Ovary (tissue), 9 donors: ENCODE data around the gene EXOG. TPM values are rescaled to one million over a fixed set of nuclear protein-coding genes. Genes with fewer than 3 reads are reported as not detected.

Source experiments
- DNase-seq, 5 donors: peaks; one replicate each; pipeline ENCODE4 v3.0.0-alpha.2; 2019 to 2020
- H3K27ac ChIP-seq, 2 donors: fragments of 200-600 bp; one replicate each; pipeline versions ENCODE4 v1.5.1 to v1.8.0; 2019 to 2022
- H3K27me3 ChIP-seq: fragments of 200-600 bp; one replicate; pipeline ENCODE4 v1.8.0; 2022
- H3K36me3 ChIP-seq: fragments of 200-600 bp; sonication (generic); one replicate; pipeline ENCODE4 v1.5.1; 2019
- H3K4me1 ChIP-seq: one replicate; pipeline ENCODE4 v1.8.1; 2013; ENCODE audit warnings: mild to moderate bottlenecking, moderate library complexity; ENCODE audit not compliant: insufficient read depth
- H3K4me3 ChIP-seq: fragments of 200-600 bp; sonication (generic); one replicate; pipeline ENCODE4 v1.5.1; 2017
- H3K9me3 ChIP-seq, 2 donors: fragments of 200-600 bp in 1 of 2; sonication (generic) in 1 of 2; one replicate each; pipeline versions ENCODE4 v1.5.1 to v1.8.1; 2013 to 2019; ENCODE audit warnings: mild to moderate bottlenecking in 1 of 2, moderate library complexity in 1 of 2
- CTCF ChIP-seq, 3 donors: fragments of 450-650 bp in 2 of 3; fragments of 200-600 bp in 1 of 3; IDR thresholded peaks; one replicate each; pipeline versions ENCODE4 v1.5.1 to v1.8.0; 2016 to 2022; ENCODE audit warnings: antibody characterized with exemption in 3 of 3, mild to moderate bottlenecking in 1 of 3
- EP300 ChIP-seq: sonication (generic); formaldehyde crosslinking; IDR thresholded peaks from one replicate; pipeline ENCODE4 v1.6.1; 2017; ENCODE audit warnings: antibody characterized with exemption
- POLR2A ChIP-seq: fragments of 450-650 bp; IDR thresholded peaks from one replicate; pipeline ENCODE4 v1.6.1; 2017; ENCODE audit warnings: antibody characterized with exemption, mild to moderate bottlenecking, moderate library complexity
- WGBS, 3 donors: extraction: QIAGEN DNeasy Blood & Tissue Kit in 1 of 3; methylation state at CpG; one replicate each; pipeline versions ENCODE4 v1.1.5 to v1.1.7; 2013 to 2017; 5-methylcytosine and 5-hydroxymethylcytosine counted together
- intact Hi-C, 4 donors: fragments of 100-400 bp; cut with DNase I; formaldehyde crosslinking; loops; one replicate each; pipeline versions ENCODE4 v1.11.0 to v1.15.1; 2022 to 2023
- polyA plus RNA-seq, 2 donors: library from polyadenylated mRNA; stranded (reverse); fragments of 200-250 nt in 1 of 2; fragments of 350-450 nt in 1 of 2; fragmentation: Illumina TruSeq in 1 of 2; extraction: RNeasy Lipid Tissue Mini Kit (QIAGEN cat#74804) in 1 of 2; gene quantifications; one replicate each; pipeline ENCODE4 v1.2.3, GENCODE V29; 2013 to 2014
- total RNA-seq, 7 donors: library from RNA; depleted of rRNA in 2 of 7; stranded (reverse); fragments of >200 nt in 2 of 7; fragmentation: NEBNext Ultra II Directional in 3 of 7; extraction: Animal tissue kit (Norgen Biotek cat#: 25700) in 3 of 7; gene quantifications; one replicate each; pipeline versions ENCODE4 v1.1.0 to v1.2.4, GENCODE V29; 2016 to 2023
- donor health status: DM: no; HTN: no; CAD: no; lungs with moderate emphysema.
- donor health status: DM: no; HTN: no; CAD: no.
- donor health status: Bipolar disorder and iron deficiency.
- donor health status: DM: yes; HTN: yes; CAD: no.
- donor health status: DM: no; HTN: no; CAD: no.
- donor health status: DM: yes; HTN: yes; CAD: no.

Gene EXOG
- total and polyA plus RNA-seq, 9 donors, result 5.4 to 14.8 (median 9.0) TPM

DNA sequence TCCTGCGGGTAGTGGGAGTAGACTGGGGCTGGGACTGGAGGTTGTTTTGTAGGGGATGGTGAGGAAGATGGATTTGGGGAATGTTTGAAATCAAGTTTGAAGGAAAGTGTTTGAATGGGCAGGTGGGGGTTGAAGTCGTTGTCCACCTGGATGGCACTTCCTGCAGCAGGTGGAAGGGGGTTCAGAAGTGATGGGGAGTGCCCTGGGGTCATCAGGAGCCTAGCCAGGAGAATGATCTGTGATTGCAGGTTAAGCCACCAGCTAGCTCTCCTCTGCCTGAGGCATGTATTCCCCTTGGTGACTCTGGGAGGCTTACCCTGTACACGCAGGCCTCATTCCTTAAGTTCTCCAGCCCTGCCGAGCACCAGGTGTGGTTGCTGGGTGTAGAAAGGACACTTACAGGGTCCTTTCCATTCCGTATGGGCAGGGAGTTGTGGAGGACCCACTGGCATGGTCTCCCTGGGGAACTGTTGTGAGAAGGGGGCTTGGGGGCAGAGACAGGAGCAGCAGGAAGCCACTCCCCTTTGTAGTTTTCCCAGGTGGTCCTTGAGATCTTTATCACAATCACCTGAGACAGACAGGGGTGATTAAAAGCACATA, 19.9 kb upstream of the EXOG start:
- intact Hi-C loops, result loop anchor here in 2 of 4 donors (5.0 to 10.0 kb wide), 3 partner anchors 129 to 361 kb away; partner anchors contain the start of genes XYLB (in 2 of the 2) and OXSR1 (in 1 of the 2)
- 58 to 74% (median 65%) methylated on average over 5 of the region's 5 CpGs for WGBS, 3 donors
- no peak for TF ChIP-seq POLR2A
- TF ChIP-seq EP300, result no peak
- no peak for TF ChIP-seq CTCF (IDR thresholded peaks at IDR 0.05)

DNA sequence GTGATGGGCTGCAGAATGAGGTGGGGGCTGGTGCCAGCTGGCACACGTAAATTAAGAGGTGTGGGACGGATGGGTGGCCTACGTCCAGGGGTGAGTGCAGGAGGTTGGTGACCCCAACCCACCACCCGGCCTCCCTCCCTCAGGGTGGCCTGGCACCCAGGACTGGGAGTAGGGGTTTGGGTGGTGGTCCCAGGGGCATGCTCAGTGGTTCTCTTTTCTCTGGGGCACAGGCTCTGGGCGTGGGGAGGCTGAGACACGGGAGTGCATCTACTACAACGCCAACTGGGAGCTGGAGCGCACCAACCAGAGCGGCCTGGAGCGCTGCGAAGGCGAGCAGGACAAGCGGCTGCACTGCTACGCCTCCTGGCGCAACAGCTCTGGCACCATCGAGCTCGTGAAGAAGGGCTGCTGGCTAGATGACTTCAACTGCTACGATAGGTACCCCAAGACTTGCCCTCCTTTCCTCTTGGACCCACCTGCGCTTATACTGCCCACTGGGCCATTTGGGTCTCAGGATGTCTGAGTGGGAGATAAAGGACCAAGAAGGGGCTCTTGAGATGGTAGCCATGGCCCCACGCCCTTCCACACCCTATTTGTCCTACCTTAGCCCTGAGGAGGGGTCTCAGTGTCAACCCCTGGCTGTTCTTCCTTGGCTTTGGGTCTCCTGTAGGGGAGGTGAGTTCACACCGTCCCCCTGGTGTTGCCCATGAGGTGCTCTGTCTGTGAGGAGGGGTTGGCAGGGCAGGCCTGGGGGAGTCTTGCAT, 18.9 kb upstream of the EXOG start:
- Histone ChIP-seq H3K27me3 (no peaks in the 10 kb centered on the region), H3K4me3 (no peak overlapping the region), H3K4me1 (peaks cover 11% of the 10 kb centered on the region), H3K9me3 (no peaks in the 10 kb centered on the region), H3K27ac (no peak overlapping the region), H3K36me3 (no peaks in the 10 kb centered on the region)
- intact Hi-C loops, result loop anchor here in 2 of 4 donors (5.0 to 10.0 kb wide), 3 partner anchors 130 to 362 kb away; partner anchors contain the start of genes XYLB (in 2 of the 2) and OXSR1 (in 1 of the 2)
- TF ChIP-seq POLR2A (no peak), EP300 (no peak), CTCF (IDR thresholded peaks at IDR 0.05) (no peak)
- no peak for DNase-seq
- 87 to 90% (median 89%) methylated on average over 21 of the region's 21 CpGs for WGBS, 3 donors

More for the DNA sequence above, 19.9 kb upstream of the EXOG start:
- no peak overlapping the region for H3K4me3 ChIP-seq
- peaks cover 12% of the 10 kb centered on the region for H3K4me1 ChIP-seq
- H3K9me3 ChIP-seq, result no peaks in the 10 kb centered on the region
- no peaks in the 10 kb centered on the region for H3K36me3 ChIP-seq
- no peak overlapping the region for H3K27ac ChIP-seq
- no peaks in the 10 kb centered on the region for H3K27me3 ChIP-seq
- no peak for DNase-seq

DNA sequence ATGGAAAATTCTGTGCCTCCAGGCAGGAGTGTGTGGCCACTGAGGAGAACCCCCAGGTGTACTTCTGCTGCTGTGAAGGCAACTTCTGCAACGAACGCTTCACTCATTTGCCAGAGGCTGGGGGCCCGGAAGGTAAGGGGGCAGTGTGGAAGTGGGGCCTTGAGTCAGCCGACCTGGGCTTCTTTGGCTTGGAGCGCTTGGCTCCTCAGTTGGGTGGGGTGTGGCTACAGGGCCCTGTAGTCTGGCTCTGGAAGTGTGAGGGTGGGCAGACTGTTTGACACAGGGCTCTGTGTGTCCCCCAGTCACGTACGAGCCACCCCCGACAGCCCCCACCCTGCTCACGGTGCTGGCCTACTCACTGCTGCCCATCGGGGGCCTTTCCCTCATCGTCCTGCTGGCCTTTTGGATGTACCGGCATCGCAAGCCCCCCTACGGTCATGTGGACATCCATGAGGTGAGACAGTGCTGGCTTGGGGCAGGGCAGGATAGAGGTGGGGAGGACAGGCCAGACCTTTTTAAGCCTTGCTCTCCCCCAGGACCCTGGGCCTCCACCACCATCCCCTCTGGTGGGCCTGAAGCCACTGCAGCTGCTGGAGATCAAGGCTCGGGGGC, 18.2 kb upstream of the EXOG start:
- WGBS, 3 donors, result 81 to 85% (median 83%) methylated on average over 9 to 15 of the region's 15 CpGs
- H3K36me3 ChIP-seq, result no peaks in the 10 kb centered on the region

More for the DNA sequence above, 18.2 kb upstream of the EXOG start:
- Histone ChIP-seq H3K27me3 (no peaks in the 10 kb centered on the region), H3K9me3 (no peaks in the 10 kb centered on the region), H3K4me1 (peaks cover 9% of the 10 kb centered on the region), H3K27ac (no peak overlapping the region), H3K4me3 (no peak overlapping the region)
- no peak for DNase-seq
- no peak for TF ChIP-seq EP300
- no peak for TF ChIP-seq CTCF (IDR thresholded peaks at IDR 0.05)
- no peak for TF ChIP-seq POLR2A
- intact Hi-C loops, result loop anchor here in 2 of 4 donors (5.0 to 10.0 kb wide), 3 partner anchors 131 to 363 kb away; partner anchors contain the start of genes XYLB (in 2 of the 2) and OXSR1 (in 1 of the 2)
